NCI-H1694 treated with DMSO at 0.1 percent for 48 hours (cell line): Measurements from ENCODE around the gene SGIP1.

Experiments used
- DNase-seq: peaks from one replicate; lab custom pipeline; 2025; lab: John Stamatoyannopoulos, UW

SGIP1 gene

GRCh38 chr1:66606362-66607065, 72.6 kb downstream of the SGIP1 start:
- no peak for DNase-seq

- DNase-seq, result no peak
Observed at GRCh38 chr1:66607458-66607857, 73.5 kb downstream of the SGIP1 start.

GRCh38 chr1:66613187-66613586, 79.2 kb downstream of the SGIP1 start:
- no peak for DNase-seq

- DNase-seq, result no peak
Observed at GRCh38 chr1:66617362-66618184, 83.6 kb downstream of the SGIP1 start.

GRCh38 chr1:66618390-66618789, 84.4 kb downstream of the SGIP1 start:
- DNase-seq, result no peak

- no peak for DNase-seq
Observed at GRCh38 chr1:66623812-66624211, 89.9 kb downstream of the SGIP1 start.

- no peak for DNase-seq
Observed at GRCh38 chr1:66624412-66625060, 90.6 kb downstream of the SGIP1 start.

GRCh38 chr1:66626261-66626660, 92.3 kb downstream of the SGIP1 start:
- no peak for DNase-seq

- no peak for DNase-seq
Observed at GRCh38 chr1:66628926-66629325, 95.0 kb downstream of the SGIP1 start.

GRCh38 chr1:66633159-66633558, 99.2 kb downstream of the SGIP1 start:
- no peak for DNase-seq

GRCh38 chr1:66637146-66637545, 103.2 kb downstream of the SGIP1 start:
- no peak for DNase-seq

- no peak for DNase-seq
Observed at GRCh38 chr1:66641891-66642473, 108.0 kb downstream of the SGIP1 start.

- DNase-seq, result no peak
Observed at GRCh38 chr1:66642992-66643391, 109.0 kb downstream of the SGIP1 start.

- no peak for DNase-seq
Observed at GRCh38 chr1:66644331-66644730, 110.4 kb downstream of the SGIP1 start.

GRCh38 chr1:66648901-66649595, 115.1 kb downstream of the SGIP1 start:
- no peak for DNase-seq

GRCh38 chr1:66652556-66652955, 118.6 kb downstream of the SGIP1 start:
- no peak for DNase-seq

- no peak for DNase-seq
Observed at GRCh38 chr1:66654643-66655042, 120.7 kb downstream of the SGIP1 start.

GRCh38 chr1:66671455-66671854, 137.5 kb downstream of the SGIP1 start:
- no peak for DNase-seq

- DNase-seq, result no peak
Observed at GRCh38 chr1:66676613-66677298, 142.8 kb downstream of the SGIP1 start.

- DNase-seq, result no peak
Observed at GRCh38 chr1:66678146-66678545, 144.2 kb downstream of the SGIP1 start.

- no peak for DNase-seq
Observed at GRCh38 chr1:66679140-66679539, 145.2 kb downstream of the SGIP1 start.
